ENCODE measurements around the gene FSIP1.
A peak's percentile ranks its signal among the peaks of the same experiment; 100 is the strongest.

FSIP1 gene

DNA sequence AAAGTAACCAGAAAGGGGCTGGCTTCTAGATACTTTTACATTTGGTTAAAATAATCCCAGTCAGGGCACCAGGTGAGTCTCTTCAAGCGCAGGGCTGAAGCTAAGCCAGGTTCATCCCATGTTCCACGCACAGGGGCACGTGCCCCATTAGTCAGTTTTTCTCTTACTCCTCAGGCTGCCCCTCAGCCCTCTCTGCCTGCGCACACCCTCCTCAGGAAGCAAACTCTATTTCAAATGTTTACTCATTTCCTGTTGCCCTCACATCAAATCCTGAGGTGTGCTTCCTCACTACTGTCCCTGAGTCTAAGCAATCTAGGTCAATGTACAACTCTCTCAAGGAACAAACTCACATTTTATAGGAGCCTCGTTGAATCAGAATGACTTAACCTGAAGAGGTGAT is 153.3 kb downstream of the FSIP1 start:
- no peak overlapping the region for H3K4me3 ChIP-seq (ENCODE audit: low read depth, low read length)
- ChIA-PET POLR2A (no interaction called here), CTCF (interaction anchor here (0.7 to 14.6 kb wide), 6 partner anchors 8 to 127 kb away, joined by 3 to 94 read pairs (median 4); no protein-coding TSS in a partner anchor)
- no peak for DNase-seq (ENCODE audit: low read depth, low spot score)
- TF ChIP-seq, protein P1, sequence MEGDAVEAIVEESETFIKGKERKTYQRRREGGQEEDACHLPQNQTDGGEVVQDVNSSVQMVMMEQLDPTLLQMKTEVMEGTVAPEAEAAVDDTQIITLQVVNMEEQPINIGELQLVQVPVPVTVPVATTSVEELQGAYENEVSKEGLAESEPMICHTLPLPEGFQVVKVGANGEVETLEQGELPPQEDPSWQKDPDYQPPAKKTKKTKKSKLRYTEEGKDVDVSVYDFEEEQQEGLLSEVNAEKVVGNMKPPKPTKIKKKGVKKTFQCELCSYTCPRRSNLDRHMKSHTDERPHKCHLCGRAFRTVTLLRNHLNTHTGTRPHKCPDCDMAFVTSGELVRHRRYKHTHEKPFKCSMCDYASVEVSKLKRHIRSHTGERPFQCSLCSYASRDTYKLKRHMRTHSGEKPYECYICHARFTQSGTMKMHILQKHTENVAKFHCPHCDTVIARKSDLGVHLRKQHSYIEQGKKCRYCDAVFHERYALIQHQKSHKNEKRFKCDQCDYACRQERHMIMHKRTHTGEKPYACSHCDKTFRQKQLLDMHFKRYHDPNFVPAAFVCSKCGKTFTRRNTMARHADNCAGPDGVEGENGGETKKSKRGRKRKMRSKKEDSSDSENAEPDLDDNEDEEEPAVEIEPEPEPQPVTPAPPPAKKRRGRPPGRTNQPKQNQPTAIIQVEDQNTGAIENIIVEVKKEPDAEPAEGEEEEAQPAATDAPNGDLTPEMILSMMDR (IDR thresholded peaks at IDR 0.05; ENCODE audit: insufficient read depth, low read length, missing control alignments), result no peak

DNA sequence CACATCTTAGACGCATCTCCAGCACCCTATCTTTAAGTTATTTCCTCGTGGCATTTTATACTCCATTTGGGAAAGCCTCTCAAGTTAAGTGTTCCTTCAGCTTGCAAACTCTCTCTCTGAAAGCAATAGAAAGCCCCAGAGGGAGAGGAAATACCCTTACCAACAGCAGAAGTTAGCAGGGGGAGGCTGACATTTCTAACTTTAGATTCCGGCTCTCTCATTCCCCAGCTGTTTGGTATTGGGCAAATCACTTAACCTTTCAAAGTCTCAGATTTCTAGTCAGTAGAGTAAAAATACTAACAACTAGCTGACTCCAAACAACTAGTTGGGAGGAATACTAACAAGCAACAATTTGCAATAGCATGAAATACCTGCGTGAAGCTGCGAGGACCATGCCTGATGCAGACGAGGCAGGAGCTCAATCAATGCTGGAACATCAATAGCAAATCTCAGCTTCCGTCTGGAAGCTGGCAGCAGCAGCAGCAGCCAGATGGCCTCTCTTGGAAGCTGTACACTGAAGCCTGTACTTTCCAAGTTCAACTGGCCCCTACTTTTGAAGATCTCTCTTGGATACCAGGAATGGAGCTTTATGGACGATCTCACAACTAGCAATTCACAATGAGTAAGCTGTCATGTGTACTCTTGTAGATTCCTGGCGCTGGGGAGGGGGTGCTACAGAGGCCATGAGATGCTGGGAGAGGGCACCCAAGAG is 153.9 kb downstream of the FSIP1 start:
- ChIA-PET POLR2A (no interaction called here), CTCF (interaction anchor here (0.7 to 14.6 kb wide), 7 partner anchors 9 to 128 kb away, joined by 3 to 94 read pairs (median 4); no protein-coding TSS in a partner anchor)
- H3K4me3 ChIP-seq (ENCODE audit: low read depth, low read length), result no peak overlapping the region
- TF ChIP-seq, protein P1 (IDR thresholded peaks at IDR 0.05; ENCODE audit: insufficient read depth, low read length, missing control alignments), result no peak
- no peak for DNase-seq (ENCODE audit: low read depth, low spot score)

DNA sequence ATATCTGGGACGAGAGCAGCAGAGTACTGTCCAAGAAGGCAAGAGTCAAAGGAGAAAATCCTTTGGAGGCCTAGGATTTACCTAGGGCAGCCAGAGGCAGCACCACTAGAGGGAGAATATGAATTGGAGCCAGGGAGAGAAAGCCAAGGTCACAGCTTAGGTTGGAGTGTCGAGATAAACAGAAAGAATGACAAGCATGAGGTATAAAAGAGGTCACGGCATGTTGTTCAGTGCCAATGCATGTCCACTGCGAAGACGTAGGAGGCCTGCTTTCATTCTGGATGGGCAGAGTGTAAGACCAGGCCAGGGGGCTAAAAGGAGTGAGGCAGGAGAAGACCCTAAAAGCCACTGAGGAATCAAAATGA is 154.5 kb downstream of the FSIP1 start:
- ChIA-PET POLR2A (no interaction called here), CTCF (interaction anchor here (1.3 to 14.6 kb wide), 3 partner anchors 15 to 128 kb away, joined by 3 to 94 read pairs (median 6); no protein-coding TSS in a partner anchor)
- DNase-seq (ENCODE audit: low read depth, low spot score), result no peak
- TF ChIP-seq, protein P1 (IDR thresholded peaks at IDR 0.05; ENCODE audit: insufficient read depth, low read length, missing control alignments), result peak; percentile 12
- no peak overlapping the region for H3K4me3 ChIP-seq (ENCODE audit: low read depth, low read length)

DNA sequence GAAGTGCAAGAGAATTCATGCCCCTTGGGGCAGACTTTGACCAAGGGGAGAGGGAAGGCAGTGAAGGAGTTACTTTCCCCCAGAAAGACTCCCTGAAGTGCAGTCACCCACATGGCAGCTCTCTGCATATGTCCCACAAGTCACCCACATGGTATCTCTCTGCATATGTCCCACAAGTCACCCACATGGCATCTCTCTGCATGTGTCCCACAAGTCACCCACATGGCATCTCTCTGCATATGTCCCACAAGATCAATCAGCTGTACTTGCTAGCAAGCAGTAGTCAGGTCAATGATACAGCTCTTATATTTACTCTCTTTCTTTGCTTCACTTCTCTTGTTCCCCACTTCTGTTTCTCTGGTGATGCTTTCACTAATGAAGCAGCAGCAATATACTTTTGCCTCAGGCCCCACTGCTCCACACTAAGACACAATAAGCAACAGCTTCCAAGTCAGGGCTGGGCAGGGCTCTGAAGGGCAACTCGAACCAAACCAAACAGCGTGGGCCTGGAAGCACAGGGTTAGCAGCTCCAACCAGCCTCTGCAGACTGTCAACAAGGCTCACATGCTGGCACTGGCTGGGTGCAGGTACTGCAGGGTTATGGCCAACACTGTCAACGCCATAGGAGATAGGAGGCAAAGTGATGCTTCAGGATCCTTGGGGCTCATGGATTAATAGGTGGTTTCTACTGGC is 155.0 kb downstream of the FSIP1 start:
- TF ChIP-seq, protein P1 (IDR thresholded peaks at IDR 0.05; ENCODE audit: insufficient read depth, low read length, missing control alignments), result no peak
- no peak overlapping the region for H3K4me3 ChIP-seq (ENCODE audit: low read depth, low read length)
- ChIA-PET CTCF (interaction anchor here (1.3 to 14.6 kb wide), 2 partner anchors 25 to 129 kb away, joined by 3 to 94 read pairs; no protein-coding TSS in a partner anchor), POLR2A (no interaction called here)
- DNase-seq (ENCODE audit: low read depth, low spot score), result no peak

DNA sequence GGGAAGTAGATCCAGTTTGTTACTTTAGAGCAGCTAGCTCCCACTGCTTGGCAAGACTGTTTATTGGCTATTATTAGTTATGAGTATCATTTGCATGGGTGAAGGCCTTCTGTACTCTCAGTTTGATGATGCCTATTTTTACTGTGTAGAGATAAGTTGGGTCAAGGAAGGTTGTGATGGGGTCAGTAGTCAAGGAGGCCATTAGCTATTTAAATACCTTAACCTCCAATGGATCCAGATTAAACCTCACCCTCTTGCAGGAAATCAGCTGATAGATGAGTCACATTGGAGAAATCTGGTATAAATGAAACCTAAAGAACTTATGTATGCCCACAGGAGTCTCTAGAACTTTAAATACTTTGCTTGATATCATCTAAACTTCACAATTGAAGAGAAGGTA is 156.8 kb downstream of the FSIP1 start:
- no peak overlapping the region for H3K4me3 ChIP-seq (ENCODE audit: low read depth, low read length)
- no peak for DNase-seq (ENCODE audit: low read depth, low spot score)
- CTCF ChIA-PET, result interaction anchor here (0.9 to 14.6 kb wide), 4 partner anchors 9 to 131 kb away, joined by 3 to 94 read pairs (median 4); no protein-coding TSS in a partner anchor
- TF ChIP-seq, protein P1 (IDR thresholded peaks at IDR 0.05; ENCODE audit: insufficient read depth, low read length, missing control alignments), result no peak
- POLR2A ChIA-PET, result interaction anchor here (0.6 kb wide), 1 partner anchor 162 kb away, joined by 3 read pairs; no protein-coding TSS in a partner anchor

DNA sequence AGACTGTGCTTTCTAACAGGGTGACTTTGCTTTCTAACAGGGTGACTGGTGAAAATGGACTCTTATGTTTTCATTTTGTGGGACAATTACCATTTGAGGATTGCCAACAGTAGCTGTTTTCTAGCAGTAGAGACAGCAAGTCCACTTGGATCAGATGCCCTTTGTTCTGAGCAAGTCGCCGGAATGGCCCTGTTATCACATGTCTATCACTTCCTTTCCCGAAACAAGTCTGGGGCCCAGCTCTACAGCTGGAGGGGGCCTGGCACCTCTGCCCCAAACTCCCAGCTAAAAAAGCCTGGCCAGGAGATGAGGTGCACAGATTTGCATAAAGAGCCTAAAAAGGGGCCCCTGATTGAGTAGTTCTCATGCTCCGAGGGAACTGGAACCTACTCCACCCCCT is 157.2 kb downstream of the FSIP1 start:
- ChIA-PET CTCF (interaction anchor here (0.9 to 14.6 kb wide), 5 partner anchors 9 to 131 kb away, joined by 3 to 94 read pairs (median 6); no protein-coding TSS in a partner anchor), POLR2A (interaction anchor here (0.6 kb wide), 1 partner anchor 163 kb away, joined by 3 read pairs; no protein-coding TSS in a partner anchor)
- no peak for DNase-seq (ENCODE audit: low read depth, low spot score)
- H3K4me3 ChIP-seq (ENCODE audit: low read depth, low read length), result no peak overlapping the region
- TF ChIP-seq, protein P1 (IDR thresholded peaks at IDR 0.05; ENCODE audit: insufficient read depth, low read length, missing control alignments), result no peak
